SK-MEL-5 (cell line): ENCODE data around the gene PTPRM. TPM values are rescaled to one million over a fixed set of nuclear protein-coding genes. Genes with fewer than 3 reads are reported as not detected.

Source experiments
- small RNA-seq, 2 experiments: library from RNA; depleted of rRNA; stranded (forward); fragments of <200 nt; gene quantifications; one replicate each; pipeline ENCODE3, GENCODE V24; 2014
- total RNA-seq: library from RNA; depleted of rRNA; stranded (reverse); fragments of >200 nt; shearing (Covaris generic); gene quantifications from 2 replicates; pipeline ENCODE4 v1.2.3, GENCODE V29; 2014

Gene PTPRM
- total RNA-seq, 1 experiment from 2014 or later = 43.7 TPM

Small RNA genes lying within 50 kb of the gene (small RNA-seq; reads per million reads assigned to genes)
- gene AP001094.1 (0 reads per million in 2 experiments), gene RF00012 (0 to 0.12 reads per million in 2 experiments)
